Epithelial cell of esophagus (primary cell): ENCODE measurements around the gene RASSF6.
A peak's percentile ranks its signal among the peaks of the same experiment; 100 is the strongest.

Experiments
- DNase-seq: peaks from one replicate; pipeline ENCODE4 v3.0.0; 2010; ENCODE audit warnings: low read depth
- H3K4me3 ChIP-seq: 2 replicates; pipeline ENCODE4 v1.5.1; 2011; ENCODE audit warnings: mild to moderate bottlenecking, low read length, control low read depth
- CTCF ChIP-seq: IDR thresholded peaks from 2 replicates; pipeline ENCODE4 v1.5.1; 2011; ENCODE audit warnings: low read depth, mild to moderate bottlenecking, low read length, control low read depth, inconsistent platforms; ENCODE audit not compliant: insufficient read depth; ENCODE audit errors: missing control alignments

The RASSF6 gene

GRCh38 chr4:73614311-73614867 lies 5.8 kb downstream of the RASSF6 start:
- no peak for TF ChIP-seq CTCF
- no peak for DNase-seq
- H3K4me3 ChIP-seq: no peak overlapping the region

DNA sequence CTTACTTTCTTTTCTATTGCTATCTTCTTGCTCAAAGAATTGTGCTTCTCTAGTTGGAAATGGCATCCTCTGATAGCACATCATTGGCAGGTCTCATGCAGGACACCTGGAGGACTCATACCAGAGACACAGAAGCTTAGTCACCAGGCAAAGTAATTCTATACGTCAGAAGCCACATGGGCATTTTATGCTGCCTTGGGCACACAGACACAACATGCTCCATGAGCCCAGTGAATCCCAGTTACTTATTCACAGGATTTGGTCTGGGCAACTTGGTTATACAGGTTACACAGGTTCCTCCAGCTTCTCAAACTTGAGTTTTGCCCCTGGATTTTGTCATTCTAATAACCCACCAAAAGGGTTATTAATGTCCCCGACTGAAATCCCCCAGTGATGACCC lies 7.1 kb downstream of the RASSF6 start:
- DNase-seq: peak; percentile 95
- TF ChIP-seq CTCF: no peak
- H3K4me3 ChIP-seq: no peak overlapping the region

DNA sequence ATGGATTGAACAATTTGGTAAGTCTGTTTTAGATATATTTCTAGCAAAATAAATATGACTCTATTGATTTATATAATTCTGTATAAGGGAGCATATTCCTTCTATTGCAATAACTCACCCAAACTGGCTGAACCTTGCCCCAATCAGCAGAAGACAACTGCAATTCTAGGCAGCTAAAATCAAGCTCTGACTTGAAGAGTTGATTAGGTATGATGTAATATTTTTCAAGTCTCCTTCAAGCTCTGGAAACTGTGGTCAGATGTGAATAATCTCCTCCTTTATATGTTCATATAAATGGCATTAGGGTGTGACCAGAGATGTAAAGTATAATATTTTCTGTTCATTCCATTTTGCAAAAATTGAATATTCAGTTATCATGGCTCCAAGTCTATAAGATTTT lies 8.2 kb downstream of the RASSF6 start:
- TF ChIP-seq CTCF: no peak
- H3K4me3 ChIP-seq: no peak overlapping the region
- DNase-seq: peak; percentile 93

GRCh38 chr4:73609706-73610105 lies 10.5 kb downstream of the RASSF6 start:
- H3K4me3 ChIP-seq: no peak overlapping the region

DNA sequence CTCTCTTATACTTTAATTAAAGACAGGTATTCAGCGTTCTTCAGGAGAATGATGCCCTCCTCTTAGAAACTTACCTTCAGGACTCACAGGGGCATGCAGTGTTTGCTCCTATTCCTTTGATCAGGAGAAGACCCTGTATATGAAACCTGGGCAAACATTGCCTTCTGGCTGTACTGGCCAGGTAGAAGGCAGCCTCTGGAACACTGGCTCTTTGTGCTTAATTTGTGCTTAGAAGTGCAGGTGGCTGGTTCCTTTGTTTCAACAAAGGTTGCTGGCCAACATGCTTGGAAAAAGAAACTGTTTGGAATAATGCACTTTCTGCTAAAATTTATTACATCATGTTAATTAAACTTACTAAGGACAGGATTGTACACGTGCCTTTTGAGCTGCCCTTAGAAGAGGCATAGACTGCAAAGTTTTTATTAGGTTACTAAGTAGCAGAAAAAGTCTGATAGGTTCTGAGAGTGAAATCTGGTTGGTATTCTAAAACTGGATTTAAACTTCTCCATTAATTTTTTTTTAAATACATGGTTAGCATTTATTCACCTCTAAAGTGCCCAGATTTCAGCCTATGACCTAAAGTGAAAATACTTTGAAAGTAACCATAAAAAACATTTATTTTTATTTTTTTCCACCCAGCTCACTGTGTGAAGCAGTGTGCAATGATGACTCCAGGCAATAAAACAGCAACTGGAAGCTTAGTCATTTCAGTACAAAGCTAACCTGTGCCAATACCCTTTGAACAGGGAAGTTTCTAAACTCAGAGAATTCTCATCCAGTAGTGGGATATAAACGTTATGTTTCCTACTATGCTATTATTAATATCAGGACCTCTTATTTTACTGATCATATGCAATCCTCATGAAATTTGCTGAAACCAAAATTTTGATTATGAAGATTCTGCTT lies 11.3 kb downstream of the RASSF6 start:
- DNase-seq: peak; percentile 69
- no peak for TF ChIP-seq CTCF
- H3K4me3 ChIP-seq: no peak overlapping the region

More at GRCh38 chr4:73609706-73610105, 10.5 kb downstream of the RASSF6 start:
- TF ChIP-seq CTCF: no peak
- no peak for DNase-seq

- peak; percentile 21 for DNase-seq
- TF ChIP-seq CTCF: no peak
- no peak overlapping the region for H3K4me3 ChIP-seq
These were observed 12.7 kb downstream of the RASSF6 start for GRCh38 chr4:73607375-73608033.
